ENCODE data around the gene HS6ST3. TPM values are rescaled to one million over a fixed set of nuclear protein-coding genes. Genes with fewer than 3 reads are reported as not detected.

HS6ST3 gene
- total and polyA plus RNA-seq, 9 of the 15 experiments (the other 6 are each of a cell fraction or from before 2014, with no cell fraction given): not detected

- H3K27me3 ChIP-seq (ENCODE audit: control insufficient read depth in 2 of 2, insufficient read depth in 2 of 2, low read length in 2 of 2): no peaks in the 10 kb centered on the region
- H3K27ac ChIP-seq (ENCODE audit: extremely low read depth, low read depth, low read length): peak within 1 kb of the TSS; percentile 86
- FAIRE-seq (peak; percentile 19), ATAC-seq (peak; percentile 99), DNase-seq (ENCODE audit: extremely low read depth in 1 of 4, low spot score in 3 of 4) (peak; percentile 92 to 95 (median 92))
- no TSS peak for BruUV-seq (replicated peaks)
- intact Hi-C loops (cut with micrococcal nuclease): no loop called here
- H3K36me3 ChIP-seq (ENCODE audit: control insufficient read depth, insufficient read depth, low read length): no peaks in the 10 kb centered on the region
- CTCF ChIA-PET (ENCODE audit: low intra/inter-chr PET ratio): interaction anchor here (0.6 kb wide), 1 partner anchor 9 kb away, joined by 3 read pairs; no protein-coding TSS in a partner anchor
- in situ Hi-C loops (cut with MboI): no loop called here
- peaks cover 0 to 11% of the 10 kb centered on the region in 2 experiments; a peak in 2 of 5 replicates for H3K4me1 ChIP-seq (replicated peaks in 1 of 2; ENCODE audit: control insufficient read depth in 2 of 2, insufficient read depth in 2 of 2, low read length in 2 of 2)
- peak within 1 kb of the TSS; percentile 80 for H3K4me3 ChIP-seq
- WGBS (ENCODE audit: insufficient coverage, low coverage, missing lambda C conversion rate): 0% methylated on average over 25 of the region's 77 CpGs
- peak within 1 kb of the TSS; percentile 86 for H2AFZ ChIP-seq (ENCODE audit: low read depth, low read length)
- peak within 1 kb of the TSS; percentile 88 for H3K4me2 ChIP-seq (ENCODE audit: insufficient read depth, low read length)
- no peaks in the 10 kb centered on the region for H3K9me1 ChIP-seq (ENCODE audit: control insufficient read depth, insufficient read depth, low read length)
- POLR2A ChIA-PET: interaction anchor here (0.6 to 1.6 kb wide), 7 partner anchors 9 to 596 kb away, joined by 3 to 9 read pairs (median 3); no protein-coding TSS in a partner anchor
- H4K20me1 ChIP-seq (replicated peaks; ENCODE audit: control insufficient read depth, insufficient read depth, low read length): no peaks in the 10 kb centered on the region
- H3K9me3 ChIP-seq (replicated peaks; ENCODE audit: control insufficient read depth, insufficient read depth, low read depth, low read length): no peaks in the 10 kb centered on the region
- H3K79me2 ChIP-seq (ENCODE audit: control insufficient read depth, insufficient read depth, low read length): peaks cover 23% of the 10 kb centered on the region
- H3K9ac ChIP-seq (ENCODE audit: insufficient read depth in 1 of 2, low read depth in 2 of 2, low read length in 2 of 2): peak within 1 kb of the TSS; percentile 84 to 96
- TF ChIP-seq SMARCA4 (IDR thresholded peaks at IDR 0.05) (no peak), NRF1 (conservative IDR thresholded peaks at IDR 0.05 in 1 of 2, IDR thresholded peaks at IDR 0.05 in 1 of 2) (peak; percentile 96 to 97), GABPA (tag; conservative IDR thresholded peaks at IDR 0.05; ENCODE audit: low read depth) (peak; percentile 92), CREB1 (IDR thresholded peaks at IDR 0.05) (no peak; the same call in 1 of the 2 replicates), CREB1 (CRISPR knock-in tag; IDR thresholded peaks at IDR 0.05) (0 out of 2 replicates have a peak, but pooled peaks have one; percentile 14), ID3 (CRISPR knock-in tag; IDR thresholded peaks at IDR 0.05) (no peak), ID3 (tag; IDR thresholded peaks at IDR 0.05) (0 out of 2 replicates have a peak, but pooled peaks have one; percentile 51), HMGN3 (IDR thresholded peaks at IDR 0.05; ENCODE audit: borderline replicate concordance, extremely low read depth, insufficient read length, low read depth, low read length) (peak; percentile 20), ZNF263 (CRISPR knock-in tag; IDR thresholded peaks at IDR 0.05; ENCODE audit: borderline replicate concordance) (peak; percentile 39; the same call in 1 of the 2 replicates), RBBP5 (IDR thresholded peaks at IDR 0.05; ENCODE audit: borderline replicate concordance, insufficient read depth, low read length, poor library complexity, severe bottlenecking) (peak; percentile 92), U2AF1 (optimal IDR thresholded peaks at IDR 0.05; ENCODE audit: low read depth, low read length) (peak; percentile 25), CEBPZ (IDR thresholded peaks at IDR 0.05; ENCODE audit: borderline replicate concordance, low read depth, low read length) (no peak), ZNF354B (CRISPR knock-in tag; IDR thresholded peaks at IDR 0.05) (no peak)
Measured at GRCh38 chr13:96053003-96053703, 36.8 kb upstream of the HS6ST3 start, which contains the start of gene UGGT2. UGGT2 (minus strand) TSS chr13:96053401; CDS start chr13:96053312, 89 bp downstream.
